Suprapubic skin (tissue), 4 donors: Measurements from ENCODE around the gene FAM171A1. TPM values are rescaled to one million over a fixed set of nuclear protein-coding genes. Genes with fewer than 3 reads are reported as not detected.

ENCODE experiments used
- DNase-seq, 2 donors: peaks; one replicate each; pipeline ENCODE4 v3.0.0-alpha.2; 2019; ENCODE audit warnings: low spot score in 2 of 2
- H3K27ac ChIP-seq: fragments of 200-600 bp; sonication (generic); one replicate; pipeline ENCODE4 v1.5.1; 2019
- H3K27me3 ChIP-seq: fragments of 200-600 bp; sonication (generic); one replicate; pipeline ENCODE4 v1.5.1; 2019
- H3K36me3 ChIP-seq: fragments of 200-600 bp; sonication (generic); one replicate; pipeline ENCODE4 v1.5.1; 2019
- H3K4me1 ChIP-seq: fragments of 200-600 bp; sonication (generic); one replicate; pipeline ENCODE4 v1.5.1; 2019
- H3K4me3 ChIP-seq: fragments of 200-600 bp; sonication (generic); one replicate; pipeline ENCODE4 v1.5.1; 2019; ENCODE audit warnings: mild to moderate bottlenecking
- H3K9me3 ChIP-seq: fragments of 200-600 bp; sonication (generic); one replicate; pipeline ENCODE4 v1.5.1; 2019
- EP300 ChIP-seq: sonication (generic); formaldehyde crosslinking; IDR thresholded peaks from one replicate; pipeline ENCODE4 v1.6.1; 2017; ENCODE audit warnings: antibody characterized with exemption
- POLR2A ChIP-seq, 2 donors: fragments of 450-650 bp; IDR thresholded peaks; one replicate each; pipeline ENCODE4 v1.6.1; 2017; ENCODE audit warnings: antibody characterized with exemption in 2 of 2, mild to moderate bottlenecking in 2 of 2, moderate library complexity in 2 of 2
- POLR2AphosphoS5 ChIP-seq, 3 donors: sonication (generic); formaldehyde crosslinking; IDR thresholded peaks; one replicate each; pipeline ENCODE4 v1.6.1; 2017; ENCODE audit warnings: antibody characterized with exemption in 3 of 3
- WGBS: methylation state at CpG from one replicate; pipeline ENCODE4 v1.1.5; 2018; 5-methylcytosine and 5-hydroxymethylcytosine counted together
- total RNA-seq, 4 donors: library from RNA; depleted of rRNA; stranded (reverse); fragments of >200 nt; gene quantifications; one replicate each; pipeline ENCODE4 v1.1.0, GENCODE V29; 2016
- TF ChIP-seq, protein P1 (sequence below), 2 donors: fragments of 200-600 bp in 1 of 2; fragments of 450-650 bp in 1 of 2; sonication (generic) in 1 of 2; IDR thresholded peaks; one replicate each; pipeline ENCODE4 v1.5.1; 2016 to 2019; ENCODE audit warnings: antibody characterized with exemption in 2 of 2, mild to moderate bottlenecking in 1 of 2, moderate library complexity in 1 of 2

Gene FAM171A1
- total RNA-seq, 4 donors from 2014 or later, result 2.8 to 7.0 (median 5.9) TPM

GRCh38 chr10:15329437-15329836 is 41.7 kb downstream of the FAM171A1 start:
- Histone ChIP-seq H3K27me3 (no peaks in the 10 kb centered on the region), H3K27ac (no peak overlapping the region), H3K4me1 (no peaks in the 10 kb centered on the region), H3K9me3 (no peaks in the 10 kb centered on the region), H3K36me3 (no peaks in the 10 kb centered on the region), H3K4me3 (no peak overlapping the region)
- WGBS, result 81% methylated on average over 2 of the region's 2 CpGs
- DNase-seq, result no peak
- TF ChIP-seq POLR2AphosphoS5 (IDR thresholded peaks at IDR 0.05) (no peak), EP300 (no peak), POLR2A (IDR thresholded peaks at IDR 0.05) (no peak)
- TF ChIP-seq, protein P1, sequence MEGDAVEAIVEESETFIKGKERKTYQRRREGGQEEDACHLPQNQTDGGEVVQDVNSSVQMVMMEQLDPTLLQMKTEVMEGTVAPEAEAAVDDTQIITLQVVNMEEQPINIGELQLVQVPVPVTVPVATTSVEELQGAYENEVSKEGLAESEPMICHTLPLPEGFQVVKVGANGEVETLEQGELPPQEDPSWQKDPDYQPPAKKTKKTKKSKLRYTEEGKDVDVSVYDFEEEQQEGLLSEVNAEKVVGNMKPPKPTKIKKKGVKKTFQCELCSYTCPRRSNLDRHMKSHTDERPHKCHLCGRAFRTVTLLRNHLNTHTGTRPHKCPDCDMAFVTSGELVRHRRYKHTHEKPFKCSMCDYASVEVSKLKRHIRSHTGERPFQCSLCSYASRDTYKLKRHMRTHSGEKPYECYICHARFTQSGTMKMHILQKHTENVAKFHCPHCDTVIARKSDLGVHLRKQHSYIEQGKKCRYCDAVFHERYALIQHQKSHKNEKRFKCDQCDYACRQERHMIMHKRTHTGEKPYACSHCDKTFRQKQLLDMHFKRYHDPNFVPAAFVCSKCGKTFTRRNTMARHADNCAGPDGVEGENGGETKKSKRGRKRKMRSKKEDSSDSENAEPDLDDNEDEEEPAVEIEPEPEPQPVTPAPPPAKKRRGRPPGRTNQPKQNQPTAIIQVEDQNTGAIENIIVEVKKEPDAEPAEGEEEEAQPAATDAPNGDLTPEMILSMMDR (IDR thresholded peaks at IDR 0.05), result no peak

- peaks cover 12% of the 10 kb centered on the region for H3K4me1 ChIP-seq
- no peaks in the 10 kb centered on the region for H3K9me3 ChIP-seq
- no peaks in the 10 kb centered on the region for H3K36me3 ChIP-seq
- H3K27me3 ChIP-seq, result no peaks in the 10 kb centered on the region
- H3K4me3 ChIP-seq, result no peak overlapping the region
- 64% methylated on average over 4 of the region's 4 CpGs for WGBS
- H3K27ac ChIP-seq, result no peak overlapping the region
- DNase-seq, result no peak
- TF ChIP-seq POLR2A (IDR thresholded peaks at IDR 0.05), result no peak
- no peak for TF ChIP-seq POLR2AphosphoS5 (IDR thresholded peaks at IDR 0.05)
- TF ChIP-seq, protein P1 (IDR thresholded peaks at IDR 0.05), result no peak
- TF ChIP-seq EP300, result no peak
Measured at GRCh38 chr10:15325944-15326284, 45.2 kb downstream of the FAM171A1 start.

DNA sequence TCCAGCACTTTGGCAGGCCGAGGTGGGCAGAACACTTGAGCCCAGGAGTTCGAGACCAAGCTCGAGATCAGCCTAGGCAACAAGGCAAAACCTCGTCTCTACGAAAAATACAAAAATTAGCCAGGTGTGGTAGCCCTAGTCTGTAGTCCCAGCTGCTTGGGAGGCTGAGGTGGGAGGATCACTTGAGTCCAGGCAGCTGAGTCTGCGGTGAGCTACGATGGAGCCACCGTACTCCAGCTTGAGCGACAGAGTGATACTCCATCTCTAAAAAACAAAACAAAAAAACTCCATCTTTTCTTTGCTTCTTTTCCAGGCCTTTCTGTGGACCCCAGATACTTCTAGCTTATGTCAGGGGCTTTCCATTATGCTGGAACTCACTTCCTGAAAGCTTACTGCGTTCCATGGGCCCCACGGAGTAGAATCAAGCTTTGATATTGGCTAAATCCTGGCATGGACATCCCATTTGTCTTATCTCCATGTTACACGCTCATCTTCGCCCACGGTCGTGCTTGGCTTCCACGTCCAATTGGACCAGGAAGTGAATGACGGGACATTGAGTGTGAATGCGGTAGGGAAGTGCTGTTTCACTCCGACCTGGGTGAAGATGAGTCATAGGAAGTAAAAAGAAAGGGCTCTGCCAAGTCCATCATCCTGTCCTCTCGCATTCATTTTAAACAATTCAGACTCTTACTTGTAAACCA is 45.7 kb downstream of the FAM171A1 start:
- Histone ChIP-seq H3K4me1 (peaks cover 12% of the 10 kb centered on the region), H3K27ac (no peak overlapping the region), H3K36me3 (no peaks in the 10 kb centered on the region), H3K27me3 (no peaks in the 10 kb centered on the region), H3K9me3 (no peaks in the 10 kb centered on the region), H3K4me3 (no peak overlapping the region)
- WGBS, result 83% methylated on average over 20 of the region's 20 CpGs
- TF ChIP-seq POLR2AphosphoS5 (IDR thresholded peaks at IDR 0.05), result no peak
- no peak for TF ChIP-seq POLR2A (IDR thresholded peaks at IDR 0.05)
- no peak for TF ChIP-seq EP300
- no peak for DNase-seq

GRCh38 chr10:15324611-15325010 is 46.5 kb downstream of the FAM171A1 start:
- Histone ChIP-seq H3K27me3 (no peaks in the 10 kb centered on the region), H3K4me3 (no peak overlapping the region), H3K4me1 (peaks cover 12% of the 10 kb centered on the region), H3K9me3 (no peaks in the 10 kb centered on the region), H3K27ac (no peak overlapping the region), H3K36me3 (no peaks in the 10 kb centered on the region)
- DNase-seq, result no peak
- WGBS, result 68% methylated on average over 6 of the region's 6 CpGs
- no peak for TF ChIP-seq POLR2A (IDR thresholded peaks at IDR 0.05)
- TF ChIP-seq, protein P1 (IDR thresholded peaks at IDR 0.05), result no peak
- TF ChIP-seq POLR2AphosphoS5 (IDR thresholded peaks at IDR 0.05), result no peak
- TF ChIP-seq EP300, result no peak

GRCh38 chr10:15324113-15324512 is 47.0 kb downstream of the FAM171A1 start:
- Histone ChIP-seq H3K9me3 (no peaks in the 10 kb centered on the region), H3K27me3 (no peaks in the 10 kb centered on the region), H3K4me3 (no peak overlapping the region), H3K27ac (no peak overlapping the region), H3K36me3 (no peaks in the 10 kb centered on the region), H3K4me1 (peaks cover 12% of the 10 kb centered on the region)
- DNase-seq, result no peak
- 75% methylated on average over 8 of the region's 8 CpGs for WGBS
- TF ChIP-seq POLR2AphosphoS5 (IDR thresholded peaks at IDR 0.05) (no peak), EP300 (no peak), POLR2A (IDR thresholded peaks at IDR 0.05) (no peak)
- TF ChIP-seq, protein P1 (IDR thresholded peaks at IDR 0.05), result no peak

- no peaks in the 10 kb centered on the region for H3K27me3 ChIP-seq
- 77% methylated on average over 2 of the region's 2 CpGs for WGBS
- H3K9me3 ChIP-seq, result no peaks in the 10 kb centered on the region
- no peak for TF ChIP-seq POLR2AphosphoS5 (IDR thresholded peaks at IDR 0.05)
- TF ChIP-seq, protein P1 (IDR thresholded peaks at IDR 0.05), result no peak
- no peak for TF ChIP-seq EP300
- no peak for TF ChIP-seq POLR2A (IDR thresholded peaks at IDR 0.05)
- DNase-seq, result no peak
- peaks cover 12% of the 10 kb centered on the region for H3K4me1 ChIP-seq
- no peak overlapping the region for H3K4me3 ChIP-seq
- no peak overlapping the region for H3K27ac ChIP-seq
- H3K36me3 ChIP-seq, result no peaks in the 10 kb centered on the region
Measured at GRCh38 chr10:15322356-15322755, 48.7 kb downstream of the FAM171A1 start.
